ENCODE measurements around the gene SLC16A7.
A peak's percentile ranks its signal among the peaks of the same experiment; 100 is the strongest.

Gene SLC16A7

GRCh38 chr12:59808317-59808910 lies 212.6 kb downstream of the SLC16A7 start:
- no peak overlapping the region for H3K27ac ChIP-seq (ENCODE audit: low read depth, low read length, poor library complexity, severe bottlenecking)

DNA sequence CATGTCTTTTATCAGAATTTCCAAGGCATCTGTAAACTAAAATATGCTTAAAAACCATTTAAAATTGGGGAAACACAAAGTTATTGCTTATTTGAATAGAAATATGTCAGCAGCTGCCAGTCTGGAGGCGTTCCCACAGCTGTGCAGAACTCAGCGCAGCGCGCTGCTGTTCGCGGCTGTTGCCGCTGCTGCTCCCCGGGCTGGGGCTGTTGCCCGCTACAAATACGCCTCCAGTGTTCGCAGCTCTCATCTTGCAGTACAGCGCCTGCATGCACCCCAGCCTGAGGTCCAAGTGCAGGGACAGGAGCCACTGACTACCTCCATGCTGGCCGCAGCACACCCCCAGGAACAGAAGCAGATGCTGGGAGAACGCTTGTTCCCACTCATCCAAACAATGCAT lies 216.2 kb downstream of the SLC16A7 start:
- no peaks in the 10 kb centered on the region for H3K9me2 ChIP-seq (ENCODE audit: low read depth, low read length)
- H3K36me3 ChIP-seq (ENCODE audit: insufficient read depth, low read length) = no peaks in the 10 kb centered on the region
- no peaks in the 10 kb centered on the region for H3K27me3 ChIP-seq (ENCODE audit: insufficient read depth, low read length)
- no peaks in the 10 kb centered on the region for H4K20me1 ChIP-seq (ENCODE audit: insufficient read depth, low read length)
- H3F3A ChIP-seq (ENCODE audit: insufficient read depth, low read length) = no peaks in the 10 kb centered on the region
- TF ChIP-seq CTCF (IDR thresholded peaks at IDR 0.05; ENCODE audit: low read length) (no peak), EZH2 (IDR thresholded peaks at IDR 0.05; ENCODE audit: borderline replicate concordance, low read length) (no peak)
- H3K4me3 ChIP-seq (ENCODE audit: low read depth, low read length, poor library complexity, severe bottlenecking) = no peak overlapping the region
- no peaks in the 10 kb centered on the region for H3K9me3 ChIP-seq (ENCODE audit: low read length)
- H3K4me1 ChIP-seq (ENCODE audit: insufficient read depth, low read length, severe bottlenecking) = peaks cover 3% of the 10 kb centered on the region
- H2AFZ ChIP-seq (ENCODE audit: low read length) = no peak overlapping the region
- no peak overlapping the region for H3K9ac ChIP-seq (ENCODE audit: low read length)
- H3K79me2 ChIP-seq (ENCODE audit: insufficient read depth, low read length) = no peaks in the 10 kb centered on the region
- H3K27ac ChIP-seq (ENCODE audit: low read depth, low read length, poor library complexity, severe bottlenecking) = no peak overlapping the region
- no peak overlapping the region for H3K4me2 ChIP-seq (ENCODE audit: low read length)

More at GRCh38 chr12:59808317-59808910, 212.6 kb downstream of the SLC16A7 start:
- H3K9me3 ChIP-seq (ENCODE audit: low read length) = no peaks in the 10 kb centered on the region
- H3K4me2 ChIP-seq (ENCODE audit: low read length) = no peak overlapping the region
- TF ChIP-seq CTCF (IDR thresholded peaks at IDR 0.05; ENCODE audit: low read length) (peak; percentile 74), EZH2 (IDR thresholded peaks at IDR 0.05; ENCODE audit: borderline replicate concordance, low read length) (no peak)
- no peak overlapping the region for H3K9ac ChIP-seq (ENCODE audit: low read length)
- no peaks in the 10 kb centered on the region for H3K27me3 ChIP-seq (ENCODE audit: insufficient read depth, low read length)
- peaks cover 11% of the 10 kb centered on the region for H3K4me1 ChIP-seq (ENCODE audit: insufficient read depth, low read length, severe bottlenecking)
- no peaks in the 10 kb centered on the region for H3F3A ChIP-seq (ENCODE audit: insufficient read depth, low read length)
- no peaks in the 10 kb centered on the region for H4K20me1 ChIP-seq (ENCODE audit: insufficient read depth, low read length)
- no peaks in the 10 kb centered on the region for H3K9me2 ChIP-seq (ENCODE audit: low read depth, low read length)
- no peak overlapping the region for H2AFZ ChIP-seq (ENCODE audit: low read length)
- H3K79me2 ChIP-seq (ENCODE audit: insufficient read depth, low read length) = no peaks in the 10 kb centered on the region
- H3K4me3 ChIP-seq (ENCODE audit: low read depth, low read length, poor library complexity, severe bottlenecking) = no peak overlapping the region
- H3K36me3 ChIP-seq (ENCODE audit: insufficient read depth, low read length) = no peaks in the 10 kb centered on the region

DNA sequence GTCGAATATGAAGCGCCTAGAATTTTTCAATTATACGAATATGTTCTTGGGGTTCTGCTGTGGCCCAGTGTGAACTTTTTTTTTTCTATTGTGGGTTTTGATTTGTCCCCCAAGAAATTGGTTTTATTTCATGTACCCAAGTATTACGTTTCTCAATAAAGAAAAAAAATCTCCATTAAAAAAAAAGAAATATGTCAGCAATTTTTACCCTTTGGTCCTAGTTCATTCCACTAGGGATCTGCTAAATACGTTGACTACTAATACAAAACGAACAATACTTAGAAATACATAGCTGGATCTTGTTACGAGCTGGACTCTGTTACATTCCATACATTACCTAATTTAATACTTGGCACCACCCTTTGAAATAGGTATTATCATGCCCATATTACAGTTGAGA lies 216.9 kb downstream of the SLC16A7 start:
- H3K4me1 ChIP-seq (ENCODE audit: insufficient read depth, low read length, severe bottlenecking) = no peaks in the 10 kb centered on the region
- no peaks in the 10 kb centered on the region for H3K36me3 ChIP-seq (ENCODE audit: insufficient read depth, low read length)
- TF ChIP-seq CTCF (IDR thresholded peaks at IDR 0.05; ENCODE audit: low read length) = no peak
- TF ChIP-seq EZH2 (IDR thresholded peaks at IDR 0.05; ENCODE audit: borderline replicate concordance, low read length) = no peak
- H3K79me2 ChIP-seq (ENCODE audit: insufficient read depth, low read length) = no peaks in the 10 kb centered on the region
- no peaks in the 10 kb centered on the region for H3K9me3 ChIP-seq (ENCODE audit: low read length)
- H3K9ac ChIP-seq (ENCODE audit: low read length) = no peak overlapping the region
- H3K27ac ChIP-seq (ENCODE audit: low read depth, low read length, poor library complexity, severe bottlenecking) = no peak overlapping the region
- H3K27me3 ChIP-seq (ENCODE audit: insufficient read depth, low read length) = no peaks in the 10 kb centered on the region
- no peaks in the 10 kb centered on the region for H3F3A ChIP-seq (ENCODE audit: insufficient read depth, low read length)
- no peak overlapping the region for H3K4me3 ChIP-seq (ENCODE audit: low read depth, low read length, poor library complexity, severe bottlenecking)
- H3K4me2 ChIP-seq (ENCODE audit: low read length) = no peak overlapping the region
- H2AFZ ChIP-seq (ENCODE audit: low read length) = no peak overlapping the region
- H4K20me1 ChIP-seq (ENCODE audit: insufficient read depth, low read length) = no peaks in the 10 kb centered on the region
- H3K9me2 ChIP-seq (ENCODE audit: low read depth, low read length) = no peaks in the 10 kb centered on the region
